GM21619 (cell line): ENCODE measurements around the gene CTBP2.

ENCODE experiments used
- ATAC-seq: cut with Tn5 transposase; IDR thresholded peaks from one replicate; pipeline ENCODE4 v1.9.1; 2021; ENCODE audit not compliant: unreplicated experiment

Gene CTBP2

GRCh38 chr10:125026036-125026931, 134.1 kb downstream of the CTBP2 start:
- no peak for ATAC-seq

- ATAC-seq = no peak
Observed at GRCh38 chr10:125025341-125025740, 135.0 kb downstream of the CTBP2 start.

- ATAC-seq = no peak
Observed at GRCh38 chr10:125024497-125025234, 135.7 kb downstream of the CTBP2 start.

GRCh38 chr10:125023862-125024496, 136.4 kb downstream of the CTBP2 start:
- ATAC-seq = no peak

- ATAC-seq = no peak
Observed at GRCh38 chr10:125023255-125023654, 137.1 kb downstream of the CTBP2 start.

GRCh38 chr10:125022671-125023070, 137.7 kb downstream of the CTBP2 start:
- no peak for ATAC-seq

GRCh38 chr10:125021686-125022344, 138.5 kb downstream of the CTBP2 start:
- no peak for ATAC-seq

GRCh38 chr10:125020871-125021270, 139.5 kb downstream of the CTBP2 start:
- no peak for ATAC-seq

GRCh38 chr10:125020386-125020785, 140.0 kb downstream of the CTBP2 start:
- ATAC-seq = no peak

GRCh38 chr10:125018576-125019143, 141.7 kb downstream of the CTBP2 start:
- no peak for ATAC-seq

- no peak for ATAC-seq
Observed at GRCh38 chr10:125017547-125018298, 142.6 kb downstream of the CTBP2 start.

GRCh38 chr10:125016611-125017202, 143.7 kb downstream of the CTBP2 start:
- ATAC-seq = no peak

- ATAC-seq = no peak
Observed at GRCh38 chr10:125016123-125016522, 144.2 kb downstream of the CTBP2 start.

GRCh38 chr10:125015356-125015944, 144.9 kb downstream of the CTBP2 start:
- ATAC-seq = no peak

GRCh38 chr10:125014836-125015355, 145.5 kb downstream of the CTBP2 start:
- no peak for ATAC-seq

GRCh38 chr10:125014086-125014830, 146.1 kb downstream of the CTBP2 start:
- ATAC-seq = no peak

- ATAC-seq = no peak
Observed at GRCh38 chr10:125013529-125013872, 146.9 kb downstream of the CTBP2 start.

GRCh38 chr10:125012851-125013528, 147.4 kb downstream of the CTBP2 start:
- no peak for ATAC-seq
